ENCODE results near the gene HK2. TPM values are rescaled to one million over a fixed set of nuclear protein-coding genes. Genes with fewer than 3 reads are reported as not detected.

Gene HK2
- total RNA-seq, 4 donors from 2014 or later: 23.5 to 197 (median 27.3) TPM

DNA sequence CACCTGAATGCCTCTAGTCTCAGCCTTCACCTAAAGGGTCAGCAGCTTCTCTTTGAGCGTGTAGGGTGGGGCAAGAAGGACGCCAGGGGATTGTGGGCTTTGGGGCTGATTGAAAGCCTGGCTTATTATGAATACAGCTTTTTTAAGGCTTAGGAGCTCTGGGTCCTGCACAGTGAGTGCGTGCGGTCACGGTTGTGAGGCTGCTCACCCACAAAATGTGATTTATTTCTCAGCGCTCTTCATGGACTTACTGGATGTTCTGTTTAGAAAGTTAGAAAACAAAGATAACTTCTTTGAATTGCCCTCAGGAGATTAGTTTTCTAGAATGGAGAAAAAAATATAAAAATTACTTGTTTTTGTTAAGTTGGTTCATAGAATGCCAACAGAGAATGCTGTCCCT, 37.5 kb downstream of the HK2 start:
- TF ChIP-seq CTCF (IDR thresholded peaks at IDR 0.05; ENCODE audit: low read depth): no peak

DNA sequence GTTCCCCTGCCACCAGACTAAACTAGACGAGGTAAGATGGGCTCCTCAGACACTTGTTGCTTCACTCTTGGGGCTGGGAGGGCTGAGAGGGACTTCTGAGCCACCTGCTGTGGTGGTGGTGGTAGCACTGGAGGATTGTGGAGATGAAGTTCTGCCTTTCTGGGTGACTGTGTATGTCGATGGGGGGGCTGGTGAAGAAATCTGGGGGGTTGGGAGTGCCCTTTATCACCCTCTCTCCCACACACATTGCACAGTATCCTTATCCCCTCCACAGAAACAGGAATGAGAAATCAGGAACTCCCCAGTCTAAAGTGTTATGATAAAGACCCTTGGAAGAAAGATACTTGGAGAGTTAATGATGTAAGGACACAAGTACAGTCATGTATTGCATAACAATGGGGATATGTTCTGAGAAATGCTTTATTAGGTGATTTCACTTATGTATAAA, 38.5 kb downstream of the HK2 start:
- TF ChIP-seq CTCF (IDR thresholded peaks at IDR 0.05; ENCODE audit: low read depth): no peak

GRCh38 chr2:74873012-74873665, 39.2 kb downstream of the HK2 start:
- TF ChIP-seq CTCF (IDR thresholded peaks at IDR 0.05; ENCODE audit: low read depth): no peak

DNA sequence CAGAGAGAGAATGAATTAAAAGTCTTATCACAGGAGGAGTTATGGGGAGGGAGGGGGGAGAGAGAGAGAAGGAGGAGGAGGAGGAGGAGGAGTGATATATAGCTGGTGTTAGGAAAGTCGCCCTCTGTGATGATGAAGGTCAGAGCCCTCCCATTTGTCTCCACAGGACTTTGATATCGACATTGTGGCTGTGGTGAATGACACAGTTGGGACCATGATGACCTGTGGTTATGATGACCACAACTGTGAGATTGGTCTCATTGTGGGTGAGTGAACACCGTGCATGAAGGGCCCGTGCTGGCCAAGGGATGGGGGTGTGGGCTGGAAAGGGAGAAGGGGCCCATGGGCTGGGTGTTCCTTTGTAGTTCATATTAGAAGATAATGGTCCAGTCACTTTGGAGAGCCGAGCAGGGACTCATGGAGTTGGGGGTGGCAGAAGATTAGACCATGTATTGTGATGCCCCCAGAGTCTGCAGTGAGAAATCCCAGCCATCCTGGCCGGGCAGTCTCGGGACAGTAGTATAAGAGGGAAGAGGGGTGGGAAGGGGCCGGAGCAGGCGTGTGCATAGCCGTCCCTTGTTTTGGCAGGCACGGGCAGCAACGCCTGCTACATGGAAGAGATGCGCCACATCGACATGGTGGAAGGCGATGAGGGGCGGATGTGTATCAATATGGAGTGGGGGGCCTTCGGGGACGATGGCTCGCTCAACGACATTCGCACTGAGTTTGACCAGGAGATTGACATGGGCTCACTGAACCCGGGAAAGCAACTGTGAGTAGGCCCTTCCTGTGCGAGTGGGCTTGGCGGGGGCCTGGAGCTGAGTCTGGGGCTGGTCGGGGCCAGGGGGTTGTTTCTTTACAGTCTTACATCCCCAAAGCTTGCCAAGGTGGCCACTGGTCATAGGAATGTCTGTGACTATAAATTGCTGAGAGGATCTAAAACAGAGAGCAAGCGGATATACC, 40.0 kb downstream of the HK2 start:
- no peak for TF ChIP-seq CTCF (IDR thresholded peaks at IDR 0.05; ENCODE audit: low read depth)

GRCh38 chr2:74876081-74876886, 42.4 kb downstream of the HK2 start:
- no peak for TF ChIP-seq CTCF (IDR thresholded peaks at IDR 0.05; ENCODE audit: low read depth)

DNA sequence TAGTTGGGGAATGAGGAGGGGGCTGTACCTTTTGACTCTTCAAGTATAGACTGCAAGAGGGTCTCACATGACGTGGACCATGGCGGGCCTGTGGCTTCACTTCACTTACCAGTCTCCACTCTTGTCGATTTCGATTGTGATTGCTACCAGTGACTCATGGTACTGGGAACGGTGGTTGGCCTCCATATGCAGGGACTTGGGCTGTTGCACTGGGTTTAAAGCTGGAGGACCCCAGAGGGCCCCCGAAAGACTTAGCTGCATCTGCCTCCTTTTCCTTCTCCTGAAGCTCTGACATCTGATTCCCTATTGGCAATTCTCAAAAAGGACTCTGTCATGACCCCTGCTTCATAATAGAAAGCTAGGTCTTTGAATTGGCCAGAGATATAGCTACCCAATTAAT, 43.4 kb downstream of the HK2 start:
- TF ChIP-seq CTCF (IDR thresholded peaks at IDR 0.05; ENCODE audit: low read depth): no peak

Measured in subcutaneous adipose tissue (tissue), 4 donors.